Ascending aorta (tissue), 2 donors: ENCODE results near the gene RALGAPA1. TPM values are rescaled to one million over a fixed set of nuclear protein-coding genes. Genes with fewer than 3 reads are reported as not detected.

Experiments
- DNase-seq, 2 donors: peaks; one replicate each; pipeline ENCODE4 v3.0.0-alpha.2; 2019; ENCODE audit warnings: low spot score in 2 of 2
- H3K27ac ChIP-seq, 2 donors: fragments of 200-600 bp; sonication (generic); one replicate each; pipeline ENCODE4 v1.5.1; 2016 to 2017; ENCODE audit warnings: mild to moderate bottlenecking in 1 of 2
- H3K27me3 ChIP-seq: fragments of 200-600 bp; sonication (generic); one replicate; pipeline ENCODE4 v1.5.1; 2017
- H3K36me3 ChIP-seq, 2 donors: fragments of 200-600 bp; sonication (generic); one replicate each; pipeline ENCODE4 v1.5.1; 2016
- H3K4me1 ChIP-seq, 2 donors: fragments of 200-600 bp; sonication (generic); one replicate each; pipeline ENCODE4 v1.5.1; 2016 to 2017; ENCODE audit warnings: mild to moderate bottlenecking in 1 of 2
- H3K4me3 ChIP-seq, 2 donors: fragments of 200-600 bp; sonication (generic); one replicate each; pipeline ENCODE4 v1.5.1; 2016 to 2017; ENCODE audit warnings: mild to moderate bottlenecking in 1 of 2
- H3K9me3 ChIP-seq, 2 donors: fragments of 200-600 bp; sonication (generic); one replicate each; pipeline ENCODE4 v1.5.1; 2016
- intact Hi-C: fragments of 100-400 bp; cut with DNase I; formaldehyde crosslinking; loops from one replicate; pipeline ENCODE4 v1.15.1; 2023
- total RNA-seq: library from RNA; depleted of rRNA; stranded (reverse); fragments of >200 nt; gene quantifications from one replicate; pipeline ENCODE4 v1.1.0, GENCODE V29; 2016
- TF ChIP-seq, protein P1 (sequence below), 3 experiments: fragments of 200-600 bp in 2 of 3; fragments of 450-650 bp in 1 of 3; sonication (generic) in 2 of 3; IDR thresholded peaks; one replicate each; pipeline ENCODE4 v1.5.1; 2016 to 2019; ENCODE audit warnings: antibody characterized with exemption in 3 of 3, mild to moderate bottlenecking in 1 of 3, moderate library complexity in 1 of 3

RALGAPA1 gene
- total RNA-seq, 1 donor from 2014 or later, result 101 TPM

DNA sequence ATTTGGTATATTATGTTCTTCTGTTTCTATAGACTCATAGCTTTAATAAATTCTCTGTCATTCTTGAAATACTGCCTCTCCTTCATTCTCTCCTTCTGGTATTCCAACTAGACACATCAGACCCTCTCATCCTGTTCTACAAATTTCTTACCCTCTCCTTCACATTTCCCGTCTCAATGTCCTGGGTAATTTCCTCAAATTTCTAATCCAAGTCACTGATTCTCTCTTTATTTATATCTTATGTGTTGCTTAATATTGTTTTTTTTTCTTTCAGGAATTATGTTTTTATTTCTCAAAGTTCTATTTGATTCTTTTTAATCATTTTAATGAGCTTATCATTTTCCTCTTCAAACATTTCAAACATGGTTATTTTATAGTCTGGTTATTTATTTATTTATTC is 94.0 kb downstream of the RALGAPA1 start:
- no peak for DNase-seq
- intact Hi-C loops, result no loop called here
- TF ChIP-seq, protein P1, sequence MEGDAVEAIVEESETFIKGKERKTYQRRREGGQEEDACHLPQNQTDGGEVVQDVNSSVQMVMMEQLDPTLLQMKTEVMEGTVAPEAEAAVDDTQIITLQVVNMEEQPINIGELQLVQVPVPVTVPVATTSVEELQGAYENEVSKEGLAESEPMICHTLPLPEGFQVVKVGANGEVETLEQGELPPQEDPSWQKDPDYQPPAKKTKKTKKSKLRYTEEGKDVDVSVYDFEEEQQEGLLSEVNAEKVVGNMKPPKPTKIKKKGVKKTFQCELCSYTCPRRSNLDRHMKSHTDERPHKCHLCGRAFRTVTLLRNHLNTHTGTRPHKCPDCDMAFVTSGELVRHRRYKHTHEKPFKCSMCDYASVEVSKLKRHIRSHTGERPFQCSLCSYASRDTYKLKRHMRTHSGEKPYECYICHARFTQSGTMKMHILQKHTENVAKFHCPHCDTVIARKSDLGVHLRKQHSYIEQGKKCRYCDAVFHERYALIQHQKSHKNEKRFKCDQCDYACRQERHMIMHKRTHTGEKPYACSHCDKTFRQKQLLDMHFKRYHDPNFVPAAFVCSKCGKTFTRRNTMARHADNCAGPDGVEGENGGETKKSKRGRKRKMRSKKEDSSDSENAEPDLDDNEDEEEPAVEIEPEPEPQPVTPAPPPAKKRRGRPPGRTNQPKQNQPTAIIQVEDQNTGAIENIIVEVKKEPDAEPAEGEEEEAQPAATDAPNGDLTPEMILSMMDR (IDR thresholded peaks at IDR 0.05), result no peak
- Histone ChIP-seq H3K27ac (no peak overlapping the region), H3K4me3 (no peak overlapping the region), H3K4me1 (no peaks in the 10 kb centered on the region), H3K36me3 (peaks cover 16 to 68% of the 10 kb centered on the region in 2 donors), H3K27me3 (no peaks in the 10 kb centered on the region), H3K9me3 (no peaks in the 10 kb centered on the region)

DNA sequence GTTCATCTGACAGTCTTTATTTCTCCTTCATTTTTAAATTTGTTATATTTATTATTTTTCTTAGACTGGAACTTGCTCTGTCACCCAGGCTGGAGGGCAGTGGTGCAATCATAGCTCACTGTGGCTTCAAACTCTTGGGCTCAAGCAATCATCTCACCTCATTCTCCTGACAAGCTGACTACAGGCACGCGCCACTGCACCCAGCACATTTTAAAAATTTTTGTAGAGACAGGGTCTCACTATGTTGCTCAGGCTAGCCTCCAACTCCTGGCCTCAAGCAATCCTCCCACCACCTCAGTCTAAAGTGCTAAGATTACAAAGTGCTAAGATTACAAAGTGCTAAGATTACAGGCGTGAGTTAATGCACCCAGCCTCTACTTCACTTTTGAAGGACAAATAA is 96.6 kb downstream of the RALGAPA1 start:
- H3K36me3 ChIP-seq, result peaks cover 7 to 46% of the 10 kb centered on the region in 2 donors

DNA sequence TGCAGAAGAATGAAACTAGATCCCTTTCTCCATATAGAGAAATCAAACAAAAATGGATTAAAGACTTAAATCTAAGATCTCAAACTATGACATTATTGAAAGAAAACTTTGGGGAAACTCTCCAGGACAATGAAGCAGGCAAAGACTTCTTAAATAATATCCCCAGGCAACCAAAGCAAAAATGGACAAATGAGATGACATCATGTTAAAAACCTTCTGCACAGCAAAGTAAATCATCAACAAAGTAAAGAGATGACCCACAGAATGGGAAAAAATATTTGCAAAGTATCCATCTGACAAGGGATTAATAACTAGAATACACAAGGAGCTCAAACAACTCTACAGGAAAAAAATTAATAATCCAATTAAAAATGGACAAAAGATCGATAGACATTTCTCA is 101.0 kb downstream of the RALGAPA1 start:
- no peak for DNase-seq
- peaks cover 0 to 15% of the 10 kb centered on the region in 2 donors for H3K36me3 ChIP-seq
- no peaks in the 10 kb centered on the region for H3K27me3 ChIP-seq
- H3K27ac ChIP-seq, result no peak overlapping the region
- H3K4me3 ChIP-seq, result no peak overlapping the region
- TF ChIP-seq, protein P1 (IDR thresholded peaks at IDR 0.05), result no peak
- H3K9me3 ChIP-seq, result no peaks in the 10 kb centered on the region
- no peaks in the 10 kb centered on the region for H3K4me1 ChIP-seq
- intact Hi-C loops, result no loop called here

More for the DNA sequence above, 96.6 kb downstream of the RALGAPA1 start:
- Histone ChIP-seq H3K9me3 (no peaks in the 10 kb centered on the region), H3K4me1 (no peaks in the 10 kb centered on the region), H3K27me3 (no peaks in the 10 kb centered on the region), H3K27ac (no peak overlapping the region), H3K4me3 (no peak overlapping the region)
- DNase-seq, result no peak
- intact Hi-C loops, result no loop called here
- TF ChIP-seq, protein P1 (IDR thresholded peaks at IDR 0.05), result no peak

DNA sequence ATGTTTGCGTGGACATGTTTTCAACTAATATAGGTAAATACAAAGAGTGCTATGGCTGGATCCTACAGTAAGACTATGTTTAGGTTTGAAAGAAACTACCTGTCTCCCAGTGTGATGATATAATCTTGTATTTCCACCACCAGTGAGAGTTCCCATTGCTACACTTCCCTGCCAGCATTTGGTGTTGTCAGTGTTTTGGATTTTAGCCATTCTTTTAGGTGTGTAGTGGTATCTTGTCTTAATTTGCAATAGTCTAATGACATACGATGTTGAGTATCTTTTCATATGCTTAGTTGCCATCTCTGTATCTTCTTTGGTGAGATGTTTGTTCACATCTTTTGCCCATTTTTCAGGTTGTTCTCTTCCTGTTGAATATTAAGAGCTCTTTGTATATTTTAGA is 103.5 kb downstream of the RALGAPA1 start:
- H3K4me3 ChIP-seq, result no peak overlapping the region
- H3K27ac ChIP-seq, result no peak overlapping the region
- H3K36me3 ChIP-seq, result peaks cover 0 to 6% of the 10 kb centered on the region in 2 donors
- H3K9me3 ChIP-seq, result no peaks in the 10 kb centered on the region
- TF ChIP-seq, protein P1 (IDR thresholded peaks at IDR 0.05), result no peak
- H3K27me3 ChIP-seq, result no peaks in the 10 kb centered on the region
- intact Hi-C loops, result no loop called here
- no peaks in the 10 kb centered on the region for H3K4me1 ChIP-seq
- no peak for DNase-seq

DNA sequence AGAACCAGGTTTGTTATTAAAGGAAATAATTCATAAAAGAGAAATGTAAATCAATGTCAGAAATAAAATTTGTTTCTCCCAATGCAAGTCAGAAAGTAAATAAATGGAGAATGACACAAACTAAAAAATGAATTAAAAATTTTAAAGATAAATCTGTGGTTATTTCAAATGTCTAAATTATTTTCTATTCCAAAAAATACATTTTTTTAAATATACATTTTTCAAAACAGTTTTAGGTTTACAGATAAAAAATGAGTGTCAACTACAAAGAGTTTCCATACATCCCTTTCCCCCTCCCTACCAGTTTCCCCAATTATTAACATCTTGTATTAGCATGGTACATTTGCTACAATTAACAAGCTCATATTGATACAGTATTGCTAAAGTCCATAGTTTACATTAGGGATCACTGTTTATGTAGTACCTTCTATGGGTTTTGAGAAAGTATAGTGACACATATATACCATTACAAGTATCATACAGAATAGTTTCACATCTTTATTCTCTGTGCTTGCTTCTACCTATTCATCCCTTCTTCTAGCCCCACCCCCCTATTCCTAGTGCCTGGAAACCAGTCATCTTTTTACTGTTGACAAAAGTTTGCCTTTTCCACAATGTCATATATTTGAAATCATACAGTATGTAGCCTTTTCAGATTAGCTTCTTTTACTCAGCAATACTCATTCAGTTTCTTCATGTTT is 104.2 kb downstream of the RALGAPA1 start:
- Histone ChIP-seq H3K4me1 (no peaks in the 10 kb centered on the region), H3K4me3 (no peak overlapping the region), H3K9me3 (no peaks in the 10 kb centered on the region), H3K36me3 (peaks cover 0 to 6% of the 10 kb centered on the region in 2 donors), H3K27me3 (no peaks in the 10 kb centered on the region), H3K27ac (no peak overlapping the region)
- intact Hi-C loops, result no loop called here
- TF ChIP-seq, protein P1 (IDR thresholded peaks at IDR 0.05), result no peak
- DNase-seq, result no peak
